ENCODE measurements around the gene ITGB4. TPM values are rescaled to one million over a fixed set of nuclear protein-coding genes. Genes with fewer than 3 reads are reported as not detected.

The ITGB4 gene
- total RNA-seq, 1 donor from 2014 or later, result 5.7 TPM

- intact Hi-C loops (cut with DNase I), result loop anchor here (2.0 kb wide), 1 partner anchor 66 kb away; the partner anchor contains the start of gene UNC13D
- DNase-seq (ENCODE audit: low spot score), result no peak
Observed at GRCh38 chr17:75778861-75779249, 57.6 kb downstream of the ITGB4 start.

- intact Hi-C loops (cut with DNase I), result loop anchor here (2.0 kb wide), 1 partner anchor 65 kb away; the partner anchor contains the start of gene UNC13D
Observed at GRCh38 chr17:75779250-75779986, 58.2 kb downstream of the ITGB4 start.

GRCh38 chr17:75779987-75780889 is 59.0 kb downstream of the ITGB4 start:
- intact Hi-C loops (cut with DNase I), result loop anchor here (2.0 kb wide), 1 partner anchor 65 kb away; the partner anchor contains the start of gene UNC13D
- DNase-seq (ENCODE audit: low spot score), result no peak

More at GRCh38 chr17:75779250-75779986, 58.2 kb downstream of the ITGB4 start:
- DNase-seq (ENCODE audit: low spot score), result peak; percentile 98

GRCh38 chr17:75783069-75783783 is 62.0 kb downstream of the ITGB4 start:
- intact Hi-C loops (cut with DNase I), result no loop called here
- DNase-seq (ENCODE audit: low spot score), result no peak

- DNase-seq (ENCODE audit: low spot score), result no peak
- intact Hi-C loops (cut with DNase I), result loop anchor here (1.0 to 2.0 kb wide), 2 partner anchors 71 to 93 kb away; partner anchors contain the start of gene WBP2
Observed at GRCh38 chr17:75783803-75784472, 62.7 kb downstream of the ITGB4 start.

- DNase-seq (ENCODE audit: low spot score), result peak; percentile 99
- intact Hi-C loops (cut with DNase I), result loop anchor here (1.0 to 5.0 kb wide), 3 partner anchors 43 to 93 kb away; partner anchors contain the start of gene WBP2
Observed at GRCh38 chr17:75784473-75785015, 63.3 kb downstream of the ITGB4 start, which contains the start of gene UNK. Gene UNK, plus strand, starts transcription at chr17:75784806. Its CDS starts 75 bp downstream, at chr17:75784881.

DNA sequence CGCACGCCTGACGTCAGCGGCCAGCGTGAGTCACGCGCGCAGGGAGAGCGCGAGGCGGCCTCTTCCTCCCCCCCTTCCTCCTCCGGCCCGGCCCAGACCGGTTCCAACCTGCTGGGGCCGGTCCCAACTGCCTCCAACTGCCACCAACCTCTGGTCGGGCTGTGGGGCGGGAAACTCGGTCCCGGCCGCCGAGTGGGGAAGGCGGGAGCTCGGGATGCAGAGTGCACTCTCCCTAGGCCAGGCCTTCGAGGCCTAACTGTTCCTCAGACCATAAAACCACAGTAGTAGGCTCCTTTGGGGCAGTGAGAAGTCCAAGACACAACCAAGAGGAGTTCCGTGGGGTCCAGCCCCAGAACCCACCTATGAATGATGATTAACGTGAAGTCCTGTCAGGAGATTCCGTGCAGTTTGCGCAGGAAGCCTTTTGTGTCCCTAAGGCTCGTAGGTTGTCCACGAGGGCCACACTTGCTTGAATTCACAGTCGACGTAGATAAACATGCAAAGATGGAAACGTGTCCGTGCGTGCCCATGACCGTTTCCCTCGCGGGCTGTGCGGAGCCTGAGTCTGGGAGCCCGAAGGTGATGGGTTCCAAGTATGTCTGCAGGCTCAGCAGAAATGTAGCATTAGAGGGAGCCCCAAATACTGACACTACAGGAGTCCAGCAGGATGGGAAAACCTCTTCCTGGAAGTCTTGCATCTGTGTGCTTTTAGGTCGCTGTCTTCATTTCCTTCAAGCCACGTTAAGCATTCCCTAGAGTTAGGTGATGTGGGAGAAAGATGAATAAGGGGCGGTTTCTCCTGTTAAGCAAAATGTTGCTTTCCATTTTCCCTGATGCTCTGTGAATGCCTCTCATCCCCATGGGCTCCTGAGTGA is 64.0 kb downstream of the ITGB4 start:
- peak; percentile 96 for DNase-seq (ENCODE audit: low spot score)
- intact Hi-C loops (cut with DNase I), result loop anchor here (2.0 to 5.0 kb wide), 2 partner anchors 42 to 70 kb away; partner anchors contain the start of gene WBP2

GRCh38 chr17:75791254-75791653 is 70.0 kb downstream of the ITGB4 start:
- intact Hi-C loops (cut with DNase I), result no loop called here
- DNase-seq (ENCODE audit: low spot score), result no peak

GRCh38 chr17:75793460-75793859 is 72.2 kb downstream of the ITGB4 start:
- no peak for DNase-seq (ENCODE audit: low spot score)
- intact Hi-C loops (cut with DNase I), result no loop called here

DNA sequence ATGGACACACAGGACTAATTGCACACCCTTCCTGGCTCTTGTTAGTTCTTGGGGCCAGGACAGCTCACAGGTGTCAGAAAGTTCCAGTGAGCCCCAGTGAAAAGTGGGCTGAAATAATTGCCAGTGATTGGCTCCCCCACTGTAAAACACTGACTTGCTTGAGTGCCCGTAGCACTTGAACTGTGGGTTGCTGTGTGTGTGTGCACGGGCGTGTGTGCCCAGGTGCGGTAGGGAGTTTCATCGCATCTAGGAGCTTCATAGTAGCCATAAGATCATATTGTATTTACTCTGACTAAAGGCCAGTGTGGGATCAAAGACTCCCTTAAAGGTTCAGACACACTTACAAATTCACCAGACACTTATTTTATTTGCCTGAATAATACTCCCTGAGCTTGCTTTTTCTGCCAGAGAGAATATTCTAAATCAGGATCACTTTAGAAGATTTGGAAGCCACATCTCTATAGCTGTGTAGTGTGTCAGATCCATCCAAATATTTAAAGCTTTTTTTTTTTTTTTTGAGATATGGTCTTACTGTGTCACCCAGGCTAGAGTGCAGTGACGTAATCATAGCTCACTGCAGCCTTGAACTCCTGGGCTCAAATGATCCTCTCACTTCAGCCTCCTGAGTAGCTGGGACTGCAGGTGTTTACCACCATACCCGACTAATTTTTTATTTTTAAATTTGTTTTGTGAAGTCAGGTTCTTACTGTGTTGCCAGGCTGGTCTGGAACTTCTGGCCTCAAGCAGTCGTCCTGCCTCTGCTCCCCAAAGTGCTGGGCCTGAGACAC is 74.8 kb downstream of the ITGB4 start:
- intact Hi-C loops (cut with DNase I), result no loop called here
- DNase-seq (ENCODE audit: low spot score), result peak; percentile 2

- intact Hi-C loops (cut with DNase I), result no loop called here
- peak; percentile 50 for DNase-seq (ENCODE audit: low spot score)
Observed at GRCh38 chr17:75799402-75799801, 78.1 kb downstream of the ITGB4 start.

- intact Hi-C loops (cut with DNase I), result no loop called here
- DNase-seq (ENCODE audit: low spot score), result no peak
Observed at GRCh38 chr17:75803883-75804282, 82.6 kb downstream of the ITGB4 start.

DNA sequence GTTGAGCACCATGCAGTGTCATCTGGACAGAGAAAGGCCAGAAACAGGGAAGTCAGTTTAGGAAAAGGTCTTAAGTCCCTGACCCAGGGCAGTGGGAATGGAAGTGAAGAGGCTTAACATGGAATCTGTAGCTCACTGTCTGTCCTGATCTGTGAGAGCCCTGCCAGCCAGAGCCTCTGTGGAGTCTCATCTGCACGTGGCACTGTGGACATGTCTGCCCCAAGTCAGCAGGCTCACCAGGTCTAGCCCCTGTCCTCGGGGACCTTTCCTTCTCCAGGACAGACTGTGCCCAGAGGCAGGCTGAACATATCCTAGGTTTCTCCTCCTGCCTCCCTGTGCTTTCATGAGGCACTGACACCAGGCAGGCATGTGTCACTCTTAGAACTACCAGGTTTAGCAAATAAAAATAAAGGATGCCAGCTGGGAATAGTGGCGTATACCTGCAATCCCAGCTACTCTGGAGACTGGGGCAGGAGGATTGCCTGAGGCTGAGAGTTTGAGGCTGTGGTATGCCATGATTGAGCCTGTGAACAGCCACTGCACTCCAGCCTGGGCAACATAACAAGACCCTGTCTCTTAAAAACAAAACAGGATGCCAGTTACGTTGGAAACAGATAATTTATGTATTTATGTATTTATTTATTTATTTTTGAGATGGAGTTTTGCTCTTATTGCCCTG is 85.7 kb downstream of the ITGB4 start:
- peak; percentile 50 for DNase-seq (ENCODE audit: low spot score)
- intact Hi-C loops (cut with DNase I), result no loop called here
